Endometrial microvascular endothelial cells (primary cell): Measurements from ENCODE around the gene KRTAP17-1. TPM values are rescaled to one million over a fixed set of nuclear protein-coding genes. Genes with fewer than 3 reads are reported as not detected.
"Not testable (repeated sequence)": the region's sequence is repeated elsewhere in the genome, so short reads cannot be mapped to it uniquely, and the experiment has no call there.

Experiments
- in situ Hi-C: cut with HindIII; loops from 2 replicates; pipeline ENCODE4 v1.10.0; 2017; ENCODE audit warnings: low sequenced_read_pairs, low pct_unique_long_range_greater_than_20kb; ENCODE audit errors: inconsistent ontology term
- total RNA-seq: library from RNA; depleted of rRNA; stranded (reverse); fragments of >200 nt; gene quantifications from one replicate; pipeline ENCODE4 v1.2.3, GENCODE V29; 2015; ENCODE audit errors: inconsistent ontology term

The KRTAP17-1 gene
- total RNA-seq, 1 donor from 2014 or later: not detected

DNA sequence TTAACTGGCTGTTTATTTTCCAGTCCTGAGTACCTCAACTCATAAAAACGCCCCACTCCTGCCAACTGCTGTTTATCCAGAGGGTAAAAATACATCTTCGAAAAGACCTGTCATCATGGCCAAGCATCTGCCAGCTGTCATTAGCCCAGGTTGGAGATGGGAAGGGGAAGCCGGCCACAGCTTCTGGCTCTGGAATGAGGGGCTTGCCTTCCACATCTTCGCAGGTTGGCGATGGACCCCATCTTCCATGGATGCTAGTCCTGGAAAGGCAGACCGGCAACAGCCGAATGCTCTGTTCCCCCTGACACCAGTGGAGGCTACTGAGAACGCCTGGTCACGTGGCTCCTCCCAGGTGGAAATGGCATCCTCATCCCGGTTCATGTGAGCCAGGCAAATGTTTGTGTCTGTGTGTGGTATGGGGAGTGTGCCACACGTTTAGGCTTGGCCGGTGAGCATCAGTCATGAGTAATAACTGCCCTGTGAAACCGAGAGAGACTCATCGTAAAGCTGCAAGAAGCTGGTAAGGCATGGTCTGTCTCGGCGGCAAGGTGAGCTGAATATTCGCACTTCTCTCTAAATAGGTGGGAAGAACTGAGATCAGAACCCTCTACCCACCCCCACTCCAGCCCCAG, 420 bp upstream of the KRTAP17-1 start:
- in situ Hi-C loops: no loop called here

DNA sequence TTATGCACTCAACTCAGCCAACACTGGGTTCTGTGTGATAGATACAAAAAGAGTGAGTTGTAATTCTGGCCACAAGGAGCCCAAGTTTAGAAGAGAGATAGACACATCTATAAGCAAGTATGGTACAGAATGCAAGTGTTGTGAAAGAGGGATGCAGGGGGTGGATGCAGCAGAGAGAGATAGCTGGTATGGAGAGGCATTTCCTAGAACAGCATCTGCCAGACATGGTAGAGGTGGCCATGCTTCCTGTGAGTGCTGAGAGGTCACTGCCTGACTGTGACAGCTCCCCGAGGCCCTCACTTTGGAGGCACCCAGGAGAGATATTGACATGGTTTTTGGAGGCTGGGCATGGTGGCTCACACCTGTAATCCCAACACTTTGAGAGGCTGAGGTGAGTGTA, 4.4 kb downstream of the KRTAP17-1 start:
- in situ Hi-C loops: no loop called here

DNA sequence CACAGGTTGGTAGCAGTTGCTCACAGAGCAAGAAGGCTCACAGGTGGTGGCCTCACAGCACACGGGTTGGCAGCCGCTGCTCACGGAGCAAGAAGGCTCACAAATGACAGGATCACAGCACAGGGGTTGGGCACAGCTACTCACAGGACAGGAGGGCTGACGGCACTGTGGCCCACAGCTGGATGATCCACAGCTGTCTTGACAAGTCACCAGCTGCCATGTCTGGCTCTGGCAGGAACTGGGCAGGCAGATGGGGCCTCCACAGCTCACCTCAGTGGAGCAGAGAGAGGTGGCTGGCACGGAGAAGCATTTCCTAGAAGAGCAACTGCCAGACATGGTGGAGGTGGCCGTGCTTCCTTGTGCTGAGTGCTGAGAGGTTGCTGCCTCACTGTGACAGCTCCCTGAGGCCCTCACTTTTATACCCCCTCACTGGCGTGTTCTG, 6.6 kb downstream of the KRTAP17-1 start, which contains the start of gene KRTAP16-1:
TSS of gene KRTAP16-1 (minus strand) at position 392 of the 442 bp plus-strand sequence. CDS start at position 336, 56 bp downstream.
- in situ Hi-C loops: no loop called here

DNA sequence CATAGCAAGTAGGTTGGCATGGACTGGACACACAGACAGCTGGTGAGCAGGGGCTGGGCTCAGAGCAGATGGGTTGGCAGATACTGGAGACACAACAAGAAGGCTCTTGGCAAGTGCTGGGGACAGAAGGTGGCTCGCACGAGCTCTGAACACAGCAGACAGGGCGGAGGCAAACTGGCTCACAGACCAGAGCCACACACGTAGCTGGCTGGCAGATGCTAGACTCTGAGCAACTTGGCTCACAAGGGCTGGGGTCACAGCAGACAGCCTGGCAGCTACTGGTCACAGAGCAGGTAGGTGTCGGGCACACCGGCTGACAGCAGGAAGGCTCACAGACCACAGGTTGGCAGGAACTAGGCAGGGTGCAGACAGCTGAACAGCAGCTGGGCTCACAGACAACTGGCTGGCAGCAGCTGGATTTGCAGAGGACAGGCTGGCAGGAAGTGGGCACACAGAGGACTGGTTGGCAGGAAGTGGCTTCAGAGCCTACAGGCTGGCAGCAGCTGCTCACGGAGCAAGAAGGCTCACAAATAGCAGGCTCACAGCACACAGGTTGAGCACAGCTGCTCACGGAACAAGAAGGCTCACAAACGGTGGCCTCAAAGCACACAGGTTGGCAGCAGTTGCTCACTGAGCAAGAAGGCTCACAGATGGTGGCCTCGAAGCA, 7.1 kb downstream of the KRTAP17-1 start:
- in situ Hi-C loops: no loop called here

DNA sequence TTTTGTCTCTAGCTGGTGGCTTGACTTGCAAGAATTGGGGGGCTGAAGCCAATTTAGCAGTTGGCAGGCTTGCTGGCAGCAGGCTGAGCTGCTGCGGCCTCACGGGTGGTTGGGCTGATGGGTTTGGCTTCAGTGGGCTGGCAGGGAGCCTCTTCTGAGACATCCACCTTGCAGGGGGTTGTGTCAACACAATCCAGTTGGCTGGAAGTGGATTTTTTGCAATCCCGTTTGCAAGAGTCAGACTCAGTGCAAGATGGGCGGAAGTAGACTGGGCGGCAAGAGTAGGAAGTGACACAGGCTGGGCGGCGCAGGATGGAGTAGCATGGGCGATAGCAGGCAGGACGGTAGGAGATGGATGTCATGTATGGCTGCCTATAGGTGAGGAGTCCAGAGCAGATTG, 7.9 kb downstream of the KRTAP17-1 start:
- in situ Hi-C loops: no loop called here

DNA sequence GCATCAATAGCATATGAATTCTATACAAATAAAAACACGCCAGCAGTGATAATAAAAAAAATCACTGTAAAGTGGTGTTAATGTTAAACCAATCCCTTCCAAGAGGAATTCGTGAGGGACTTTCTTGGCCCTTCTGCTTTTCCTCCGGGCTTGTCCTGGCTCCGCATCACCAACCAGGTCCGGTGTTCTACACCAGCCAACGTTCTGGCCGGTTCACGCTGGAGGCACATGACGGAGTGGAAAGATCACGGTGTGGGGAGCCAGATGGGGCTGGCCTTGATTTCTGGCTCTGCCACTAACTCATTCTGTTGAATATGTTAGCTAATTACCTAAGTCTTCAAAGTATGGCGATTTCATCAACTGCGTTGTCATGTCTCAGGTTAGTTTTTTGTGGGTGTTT, 11.4 kb downstream of the KRTAP17-1 start:
- in situ Hi-C loops: no loop called here

DNA sequence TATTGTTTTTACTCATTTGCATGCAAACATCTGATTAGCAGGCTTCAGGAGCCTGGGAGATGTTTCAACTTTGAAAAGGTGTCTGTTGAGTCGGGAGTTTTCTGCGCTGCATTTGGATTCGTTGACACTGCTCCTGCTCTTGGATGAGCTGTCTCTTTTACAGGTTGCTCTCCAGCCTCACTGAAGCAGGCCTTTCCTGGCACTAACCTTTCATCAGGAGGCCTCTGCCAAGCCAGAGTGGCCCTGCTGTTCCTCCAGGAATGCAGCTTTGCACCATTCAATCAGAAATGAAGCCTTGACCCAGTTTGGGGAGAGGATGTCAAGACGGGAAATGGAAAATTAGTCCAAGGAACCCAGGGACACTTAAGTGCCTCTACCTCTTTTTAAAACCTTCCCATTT, 12.5 kb downstream of the KRTAP17-1 start:
- in situ Hi-C loops: no loop called here

DNA sequence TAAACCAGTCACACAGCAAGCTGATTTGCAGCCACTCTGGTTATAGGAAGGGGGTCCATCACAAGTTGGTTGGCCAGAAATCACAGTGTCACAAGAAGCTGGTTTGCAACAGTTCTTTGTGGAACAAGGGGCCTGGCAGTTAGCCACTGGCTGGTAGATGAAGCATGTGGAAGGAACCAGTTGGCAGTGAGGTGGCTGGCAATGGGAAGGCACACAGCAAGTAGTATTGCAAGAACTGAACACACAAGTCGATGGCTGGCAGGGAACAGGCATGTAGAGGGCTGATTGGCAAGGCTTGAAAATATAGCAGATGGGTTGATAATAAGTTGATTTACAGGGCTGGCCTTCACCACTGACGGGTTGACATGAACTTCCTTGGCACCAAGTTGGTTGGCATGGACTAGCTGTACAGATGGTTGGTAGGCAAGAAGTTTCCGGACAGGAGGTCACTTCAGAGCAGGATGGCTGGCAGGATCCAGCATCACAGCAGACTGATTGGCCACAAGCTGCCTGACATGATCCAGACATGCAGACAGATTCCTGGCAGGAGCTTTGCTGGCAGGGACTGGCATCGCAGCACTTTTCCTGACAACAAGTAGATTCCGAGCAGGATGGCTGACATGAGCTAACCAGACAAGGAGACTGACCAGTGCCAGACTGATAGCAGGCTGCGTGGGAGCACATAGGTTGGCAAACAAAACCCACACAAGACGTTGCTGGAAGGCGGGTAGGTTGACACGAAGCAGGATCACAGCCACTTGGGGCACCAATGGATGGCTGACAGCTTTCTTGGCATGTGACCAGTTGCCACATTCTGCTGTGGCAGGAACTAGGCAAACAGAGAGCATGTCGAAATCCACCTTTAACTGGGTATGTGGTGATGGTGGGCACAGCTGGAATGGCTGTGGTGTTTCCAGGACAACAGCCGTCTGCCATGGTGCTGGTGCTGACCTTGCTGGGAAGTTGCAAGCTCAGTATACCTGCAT, 13.3 kb downstream of the KRTAP17-1 start, which contains the start of gene KRTAP29-1:
TSS of gene KRTAP29-1 (minus strand) at position 936 of the 986 bp plus-strand sequence. CDS start at position 936, 0 bp downstream.
- in situ Hi-C loops: no loop called here

DNA sequence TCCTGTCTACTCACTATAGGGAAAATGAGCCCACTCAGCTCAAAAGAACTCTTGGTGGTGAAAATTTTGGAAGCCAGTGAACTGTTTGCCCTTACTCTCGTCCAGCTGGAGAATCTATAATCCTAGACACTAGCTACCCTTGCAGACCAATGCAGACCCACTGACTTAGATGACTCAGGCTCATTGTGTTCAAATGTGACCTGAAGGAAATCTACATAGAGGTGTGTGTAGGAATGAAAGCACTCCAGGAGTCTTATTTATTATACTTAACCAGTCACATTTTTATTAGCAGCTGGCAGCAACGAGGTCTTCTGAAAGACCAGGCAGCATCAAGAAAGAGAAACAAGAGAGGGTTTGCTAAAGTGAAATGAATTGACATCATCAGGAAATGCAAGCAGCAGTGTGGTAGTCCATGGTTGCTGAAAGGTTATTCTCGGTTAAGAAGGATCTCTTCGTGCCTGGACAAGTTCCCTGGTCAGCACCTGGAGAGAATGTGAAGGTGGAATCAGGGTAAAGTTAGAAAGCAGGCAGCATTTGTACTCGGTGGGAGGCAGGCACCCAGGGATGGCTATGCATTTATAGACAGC, 14.2 kb downstream of the KRTAP17-1 start:
- in situ Hi-C loops: no loop called here

DNA sequence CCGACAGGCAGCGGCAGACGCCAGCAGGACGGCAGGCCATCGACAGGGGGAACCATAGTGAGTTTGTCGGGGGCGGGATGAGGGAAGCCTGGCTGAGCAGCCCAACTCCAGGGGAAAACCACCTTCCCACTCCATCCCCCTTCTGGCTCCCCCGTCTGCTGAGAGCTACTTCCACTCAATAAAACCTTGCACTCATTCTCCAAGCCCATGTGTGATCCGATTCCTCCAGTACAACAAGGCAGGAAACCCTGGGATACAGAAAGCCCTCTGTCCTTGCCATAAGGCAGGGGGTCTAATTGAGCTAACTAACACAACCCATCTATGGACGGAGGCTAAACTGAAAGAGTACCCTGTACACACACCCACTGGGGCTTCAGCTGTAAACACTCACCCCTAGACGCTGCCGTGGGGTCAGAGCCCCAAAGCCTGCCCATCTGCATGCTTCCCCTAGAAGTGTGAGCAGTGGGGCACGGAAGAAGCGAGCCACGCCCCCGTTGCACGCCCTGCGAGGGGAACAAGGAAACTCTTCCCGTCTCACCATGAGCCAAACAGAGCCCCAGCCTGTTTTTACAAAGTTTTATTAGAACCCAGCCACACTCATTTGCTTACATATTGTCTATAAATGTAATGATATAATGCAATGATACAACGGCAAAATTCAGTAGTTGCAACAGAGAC, 16.9 kb downstream of the KRTAP17-1 start:
- in situ Hi-C loops: no loop called here

DNA sequence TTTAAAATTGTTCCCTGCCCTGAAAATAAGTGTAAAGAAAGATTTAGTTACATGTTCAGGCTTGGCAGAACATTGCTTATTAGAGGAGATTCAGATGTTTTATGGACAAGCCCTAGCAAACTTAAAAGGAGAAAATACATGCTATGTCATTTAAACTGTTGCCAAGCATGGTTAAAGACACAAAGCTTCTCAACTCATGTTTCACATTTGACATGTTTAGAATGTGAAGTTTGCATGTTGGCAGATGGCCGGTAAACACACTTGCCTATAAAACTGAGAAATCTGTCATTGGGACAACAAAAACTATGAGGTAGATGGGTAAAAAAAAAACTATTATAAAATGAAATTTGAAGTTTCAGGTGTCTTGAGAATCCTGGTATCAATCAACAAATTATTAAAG, 18.7 kb downstream of the KRTAP17-1 start:
- in situ Hi-C loops: no loop called here

DNA sequence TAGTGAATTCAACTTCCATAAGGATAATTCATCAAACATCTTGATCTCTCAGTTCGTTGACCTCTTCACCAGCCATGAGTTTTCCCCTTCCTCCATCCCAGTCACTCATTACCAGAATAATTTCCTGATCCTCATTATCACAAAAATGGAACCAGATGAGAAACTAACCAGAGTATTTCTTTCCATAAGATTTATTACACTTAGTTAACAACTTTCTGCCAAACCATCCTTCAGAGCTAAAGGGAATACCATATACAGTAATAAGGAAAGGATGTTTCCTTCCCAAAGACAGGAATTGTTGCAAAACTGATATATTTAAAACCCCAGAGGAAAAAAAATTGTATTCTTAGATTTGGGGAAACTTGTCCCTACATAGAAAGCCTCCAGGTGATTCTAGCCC, 21.5 kb downstream of the KRTAP17-1 start:
- in situ Hi-C loops: no loop called here

DNA sequence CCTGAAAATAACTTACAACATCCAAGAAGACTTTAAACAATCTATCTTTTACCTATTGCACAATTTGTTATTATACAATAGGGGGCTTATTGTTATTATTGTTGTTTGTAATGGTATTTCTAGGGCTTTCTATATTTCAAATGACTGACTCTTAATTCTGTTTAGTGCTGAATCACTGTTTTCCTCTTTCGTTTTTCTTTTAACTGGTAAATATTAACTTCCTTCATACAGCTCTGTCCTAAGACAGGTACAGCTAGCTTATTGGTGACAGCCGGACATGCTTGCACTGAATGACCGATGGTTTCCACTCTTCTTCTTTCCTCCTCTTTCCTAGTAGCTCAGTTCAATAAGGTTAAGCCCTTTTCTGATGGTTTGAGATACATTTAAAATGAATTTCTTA, 28.5 kb downstream of the KRTAP17-1 start:
- in situ Hi-C loops: no loop called here

DNA sequence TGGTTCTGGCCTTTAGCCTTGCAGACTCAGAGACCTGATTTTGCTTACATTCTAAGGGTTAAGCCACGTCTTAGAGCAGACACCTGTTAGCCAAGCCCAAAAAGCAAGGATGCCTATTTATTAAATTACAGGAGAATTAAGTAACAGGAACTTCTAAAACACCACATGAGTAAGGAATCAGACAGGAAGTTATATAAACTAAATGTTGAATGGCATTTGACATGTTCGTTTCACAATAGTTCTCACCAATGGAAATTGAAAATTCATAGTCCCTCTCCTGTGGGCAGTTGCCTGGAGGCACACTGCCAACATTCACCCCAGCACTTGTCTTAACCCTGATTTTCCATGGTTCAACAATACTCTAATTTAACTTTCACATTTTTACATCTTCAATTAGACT, 31.0 kb downstream of the KRTAP17-1 start:
- in situ Hi-C loops: no loop called here

DNA sequence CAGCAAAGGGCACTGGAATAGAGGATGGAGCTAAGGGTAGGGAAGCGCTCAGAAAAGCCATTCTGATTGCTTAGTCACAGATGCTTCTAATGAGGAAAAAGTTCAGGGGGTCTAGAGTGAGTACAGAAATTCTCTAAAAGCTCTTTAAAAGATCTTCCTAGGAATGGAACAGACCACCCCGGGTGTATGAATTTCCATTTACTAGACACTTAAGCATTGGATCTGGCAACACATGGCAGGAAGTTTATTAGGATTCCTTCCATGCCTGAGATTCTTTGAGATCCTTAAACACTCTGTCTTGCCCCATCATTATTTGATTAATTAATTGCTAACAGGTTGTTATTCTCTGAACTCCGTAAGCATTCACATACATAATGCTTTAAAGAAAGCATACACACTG, 31.5 kb downstream of the KRTAP17-1 start:
- in situ Hi-C loops: no loop called here

DNA sequence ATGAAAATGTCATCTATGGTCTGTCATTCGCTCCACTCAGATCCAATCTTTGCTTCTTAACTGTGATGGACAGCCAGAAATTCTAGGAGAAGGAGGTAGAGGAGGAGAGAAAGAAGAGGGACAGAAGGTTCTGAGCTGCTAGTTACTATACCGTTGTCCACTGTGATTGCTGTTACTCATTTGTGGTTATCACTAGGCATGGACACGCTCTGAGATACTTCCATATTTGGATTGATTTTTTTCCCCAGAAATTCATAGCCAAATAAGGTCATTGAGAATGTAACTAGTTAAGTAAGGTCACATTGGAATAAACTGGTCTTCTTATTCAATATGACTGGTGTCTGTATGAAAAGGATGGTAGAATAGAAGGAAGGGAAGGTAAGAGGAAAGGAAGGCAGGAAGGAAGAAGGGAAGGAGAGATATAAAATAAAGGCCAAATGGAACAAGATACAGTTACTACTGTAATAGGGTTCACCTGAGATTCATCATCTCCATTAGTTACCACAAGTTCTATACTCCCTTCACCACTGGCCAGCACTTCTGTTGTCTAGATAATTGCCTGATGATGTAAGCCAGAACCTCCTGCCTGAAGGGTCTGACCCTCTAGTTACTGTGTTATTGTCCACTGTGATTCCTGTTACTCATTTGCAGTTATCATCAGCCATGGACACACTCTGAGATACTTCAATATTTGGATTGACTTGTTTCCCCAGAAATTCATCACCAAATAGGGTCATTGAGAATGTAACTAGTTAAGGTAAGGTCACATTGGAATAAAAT, 37.1 kb downstream of the KRTAP17-1 start:
- in situ Hi-C loops: no loop called here

DNA sequence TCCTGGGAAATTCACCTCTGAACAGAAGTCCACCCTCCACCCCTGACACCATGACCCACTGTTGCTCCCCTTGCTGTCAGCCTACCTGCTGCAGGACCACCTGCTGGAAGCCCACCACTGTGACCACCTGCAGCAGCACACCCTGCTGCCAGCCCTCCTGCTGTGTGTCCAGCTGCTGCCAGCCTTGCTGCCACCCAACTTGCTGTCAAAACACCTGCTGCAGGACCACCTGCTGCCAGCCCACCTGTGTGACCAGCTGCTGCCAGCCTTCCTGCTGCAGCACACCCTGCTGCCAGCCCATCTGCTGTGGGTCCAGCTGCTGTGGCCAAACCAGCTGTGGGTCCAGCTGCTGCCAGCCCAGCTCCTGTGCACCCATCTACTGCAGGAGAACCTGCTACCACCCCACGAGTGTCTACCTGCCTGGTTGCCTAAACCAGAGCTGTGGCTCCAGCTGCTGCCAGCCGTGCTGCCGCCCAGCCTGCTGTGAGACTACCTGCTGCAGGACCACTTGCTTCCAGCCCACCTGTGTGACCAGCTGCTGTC, 39.8 kb downstream of the KRTAP17-1 start, which contains the start of gene KRTAP9-7:
TSS of gene KRTAP9-7 (plus strand) at position 51 of the 543 bp plus-strand sequence. CDS start at position 51, 0 bp downstream.
- in situ Hi-C loops: not testable (repeated sequence)
